GM18526 (cell line): ENCODE data around the gene RARRES1.

ENCODE experiments used
- POLR2A ChIP-seq: IDR thresholded peaks from 3 replicates; pipeline ENCODE4 v1.6.1; 2011; ENCODE audit not compliant: insufficient read length; ENCODE audit errors: extremely low read depth

Gene RARRES1

GRCh38 chr3:158727206-158728060 lies 4.8 kb downstream of the RARRES1 start:
- TF ChIP-seq POLR2A = no peak

GRCh38 chr3:158725348-158726011 lies 6.8 kb downstream of the RARRES1 start:
- TF ChIP-seq POLR2A = no peak

- TF ChIP-seq POLR2A = no peak
Measured at GRCh38 chr3:158723991-158724390, 8.3 kb downstream of the RARRES1 start.

- TF ChIP-seq POLR2A = no peak
Measured at GRCh38 chr3:158722108-158722507, 10.1 kb downstream of the RARRES1 start.

GRCh38 chr3:158718490-158719170 lies 13.6 kb downstream of the RARRES1 start:
- TF ChIP-seq POLR2A = no peak

GRCh38 chr3:158717576-158717975 lies 14.7 kb downstream of the RARRES1 start:
- no peak for TF ChIP-seq POLR2A

DNA sequence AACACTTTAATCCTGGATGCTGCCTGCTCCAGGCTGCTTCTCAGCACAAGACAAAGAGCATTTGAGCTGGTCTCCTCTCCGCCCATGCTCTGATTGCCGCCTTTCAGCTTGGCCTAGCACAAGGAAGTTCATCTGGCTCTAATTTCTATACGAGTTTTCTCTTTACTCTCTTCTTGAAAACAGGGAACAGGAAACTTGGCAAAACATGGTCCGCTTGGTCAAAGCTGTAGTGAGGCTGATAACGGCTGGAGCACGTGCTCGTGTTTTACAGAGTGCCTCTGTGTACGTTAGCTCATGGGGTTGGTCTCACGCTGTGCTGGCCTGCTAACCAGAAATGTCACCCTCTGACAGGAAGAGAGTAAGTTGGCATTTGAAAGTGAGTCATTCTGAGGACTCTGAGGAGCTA lies 19.2 kb downstream of the RARRES1 start:
- TF ChIP-seq POLR2A = no peak

- no peak for TF ChIP-seq POLR2A
Measured at GRCh38 chr3:158712443-158712842, 19.8 kb downstream of the RARRES1 start.

DNA sequence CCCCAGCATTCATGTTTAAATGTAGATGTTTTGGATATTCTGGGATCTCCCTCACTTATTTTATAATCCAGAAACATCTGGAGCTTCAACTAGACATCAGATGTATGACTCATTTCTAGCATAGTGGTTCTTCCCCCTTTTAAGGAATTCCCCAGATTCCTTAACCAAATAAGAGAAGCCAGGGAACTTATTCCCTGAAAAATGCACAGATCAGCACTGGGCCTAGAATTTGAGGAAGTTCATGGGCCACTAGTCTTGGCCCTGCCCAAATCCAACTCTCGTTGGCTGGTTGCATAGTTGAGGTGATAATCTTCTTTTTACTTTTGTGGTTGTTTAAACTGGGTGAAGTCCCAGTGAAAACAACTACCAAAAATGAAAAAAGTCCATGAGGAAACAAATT lies 20.4 kb downstream of the RARRES1 start:
- TF ChIP-seq POLR2A = no peak

- TF ChIP-seq POLR2A = no peak
Measured at GRCh38 chr3:158710601-158711000, 21.7 kb downstream of the RARRES1 start.

- no peak for TF ChIP-seq POLR2A
Measured at GRCh38 chr3:158709666-158710083, 22.6 kb downstream of the RARRES1 start.

DNA sequence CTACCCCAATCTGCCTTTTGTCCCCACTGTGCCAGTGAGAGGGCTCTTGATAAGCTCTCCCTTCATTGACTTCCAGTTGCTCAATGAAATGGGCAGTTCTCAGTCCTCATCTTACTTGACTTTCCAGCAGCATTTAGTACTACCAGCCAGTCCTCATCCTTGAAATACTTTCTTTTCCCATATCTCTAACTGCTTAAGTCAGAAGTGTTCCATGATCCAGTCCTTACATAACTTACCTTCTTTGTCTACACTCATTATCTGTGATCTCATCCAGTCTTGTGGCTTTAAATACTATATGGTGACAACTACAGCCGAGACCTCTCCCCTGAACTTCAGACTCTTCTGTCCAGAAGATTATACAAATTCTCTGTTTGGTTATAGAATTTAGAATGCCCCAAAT lies 28.7 kb downstream of the RARRES1 start:
- TF ChIP-seq POLR2A = no peak

DNA sequence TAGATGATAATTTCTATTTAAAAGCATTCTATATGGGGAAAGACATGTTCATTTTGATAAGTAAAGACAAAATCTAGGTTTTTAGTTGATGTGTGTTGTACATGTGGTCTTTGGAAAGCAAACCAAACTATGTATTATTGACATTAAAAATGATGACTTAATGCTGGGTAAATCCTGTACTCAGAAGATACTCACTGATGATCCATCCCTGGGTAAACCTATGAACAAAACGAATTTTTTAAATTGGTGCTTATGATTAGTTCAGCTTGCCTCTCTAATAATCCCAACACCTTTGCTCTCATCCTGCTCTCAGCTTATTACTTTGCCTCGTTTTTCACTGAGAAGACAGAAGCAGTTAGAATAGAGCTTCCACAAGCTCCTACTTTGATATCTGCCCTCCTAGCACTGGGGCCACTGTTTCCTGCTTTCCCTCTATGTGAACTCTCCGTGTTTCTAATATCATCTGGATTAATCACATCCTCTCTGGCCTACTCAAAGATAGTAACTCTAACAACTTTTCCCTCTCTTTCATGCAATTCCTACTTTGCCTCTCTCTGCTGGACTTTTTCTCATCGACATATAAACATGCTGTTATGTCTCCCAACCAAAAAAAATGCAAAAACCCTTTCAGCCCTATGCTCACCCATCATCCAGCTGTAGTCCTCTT lies 29.3 kb downstream of the RARRES1 start:
- no peak for TF ChIP-seq POLR2A

DNA sequence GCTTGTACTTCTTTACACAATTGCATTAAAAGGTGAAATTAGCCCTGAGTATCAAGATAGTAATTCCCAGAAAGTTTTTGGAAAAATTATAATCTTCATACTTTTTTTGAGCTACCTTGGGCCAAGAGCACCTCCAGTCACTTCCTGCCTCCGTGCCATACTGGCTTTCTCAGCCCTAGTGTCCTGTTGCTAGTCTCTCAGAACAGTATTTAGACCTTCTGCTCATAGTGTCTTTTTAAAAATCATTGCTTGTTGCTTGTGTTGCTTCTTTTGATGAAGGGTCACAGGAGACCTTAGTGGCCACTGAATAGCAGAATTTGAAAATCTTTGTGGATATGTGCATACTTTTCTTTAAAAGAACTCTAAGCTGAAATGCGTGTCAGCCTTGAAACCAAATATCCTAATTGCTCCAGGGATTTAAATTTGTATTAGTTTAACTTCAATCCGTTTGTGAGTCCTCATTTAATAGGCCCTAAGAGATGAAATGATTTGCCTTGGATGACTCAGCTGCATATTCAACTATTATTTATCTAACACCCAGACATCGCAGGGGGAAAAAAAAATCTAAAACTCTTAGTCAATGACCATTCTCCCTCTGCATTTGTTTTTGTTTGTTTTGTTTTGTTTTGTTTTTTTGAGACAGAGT lies 30.7 kb downstream of the RARRES1 start:
- TF ChIP-seq POLR2A = no peak

DNA sequence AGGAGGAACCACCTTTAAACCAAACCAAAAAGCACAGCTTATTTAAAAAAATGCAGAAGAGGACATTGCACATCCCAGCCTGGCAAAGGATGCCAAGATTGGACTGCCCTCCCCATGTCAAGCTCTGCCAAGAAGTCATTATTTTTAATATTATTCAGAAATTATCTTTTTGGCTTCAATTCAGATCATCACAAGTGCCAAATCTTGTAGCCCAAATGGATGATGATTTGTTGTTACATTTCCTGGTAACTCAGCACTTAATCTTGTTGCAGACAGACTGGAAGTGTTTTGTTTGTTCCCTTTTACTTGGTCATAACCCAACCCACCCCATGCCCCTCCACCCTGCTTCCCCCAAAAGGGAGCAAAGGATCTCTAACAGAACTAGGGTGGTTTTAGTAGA lies 31.7 kb downstream of the RARRES1 start:
- no peak for TF ChIP-seq POLR2A

DNA sequence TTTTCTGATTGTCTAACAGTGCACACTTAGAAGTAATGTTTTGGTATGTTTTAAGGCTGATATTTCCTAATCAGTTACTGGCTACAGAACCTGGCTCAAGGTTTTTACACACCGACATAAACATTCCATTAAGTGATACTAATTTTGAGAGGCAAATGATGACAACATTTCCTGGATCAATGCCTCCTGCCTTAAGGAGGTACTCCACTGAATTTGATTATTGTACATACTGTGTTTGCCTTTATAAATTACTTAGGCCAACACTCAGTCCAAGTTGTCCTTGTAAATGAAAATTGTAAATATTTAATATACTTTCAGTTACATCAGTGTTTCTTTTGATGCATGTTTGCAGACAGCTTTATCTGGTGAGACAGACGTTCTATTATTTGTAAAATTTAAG lies 35.6 kb downstream of the RARRES1 start:
- no peak for TF ChIP-seq POLR2A

DNA sequence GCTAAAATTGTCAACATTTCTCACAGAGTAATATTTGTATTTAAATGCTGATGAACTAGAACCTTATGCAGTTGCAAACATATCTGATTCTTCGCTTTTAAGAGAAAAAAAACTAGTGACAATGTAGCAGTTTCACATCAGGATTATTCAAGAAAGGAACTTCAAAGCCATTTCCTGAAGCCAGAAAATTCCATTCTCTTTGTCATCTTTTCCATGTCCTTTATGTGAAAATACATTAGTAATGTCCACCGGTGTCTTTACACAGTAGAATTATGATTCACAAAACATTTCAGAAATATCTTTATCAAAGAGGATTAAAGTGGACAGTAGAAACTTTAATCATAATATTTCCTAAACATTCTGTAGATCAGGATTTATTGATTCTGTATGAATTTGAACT lies 47.1 kb downstream of the RARRES1 start:
- no peak for TF ChIP-seq POLR2A
